ENCODE data around the gene CLDN2. TPM values are rescaled to one million over a fixed set of nuclear protein-coding genes. Genes with fewer than 3 reads are reported as not detected.

CLDN2 gene
- total and polyA plus RNA-seq, 2 of the 13 experiments (the other 11 are each of a cell fraction or from before 2014, with no cell fraction given): 1.3 to 1.5 TPM

- no peak overlapping the region for H3K4me2 ChIP-seq (ENCODE audit: low read depth, low read length)
- H3K27me3 ChIP-seq (ENCODE audit: control insufficient read depth in 1 of 2, insufficient read depth in 2 of 2, low read length in 2 of 2): no peaks in the 10 kb centered on the region
- ChIA-PET POLR2A (interaction anchor here (1.2 kb wide), 2 partner anchors 11 to 20 kb away, joined by 3 to 4 read pairs; no protein-coding TSS in a partner anchor), CTCF (ENCODE audit: low intra/inter-chr PET ratio, low total read pairs) (no interaction called here)
- no peak overlapping the region for H2AFZ ChIP-seq (ENCODE audit: low read length)
- H3K4me1 ChIP-seq (ENCODE audit: insufficient read depth, low read length): peaks cover 15% of the 10 kb centered on the region
- H3K27ac ChIP-seq (ENCODE audit: extremely low read length, insufficient read depth, low read length): no peak overlapping the region
- no peak for FAIRE-seq
- H3K4me3 ChIP-seq (replicated peaks in 1 of 3; ENCODE audit: insufficient read depth in 1 of 3, low read depth in 2 of 3, low read length in 3 of 3): no peak overlapping the region
- 100% methylated on average over 1 of the region's 2 CpGs for WGBS (ENCODE audit: low lambda C conversion rate)
- TF ChIP-seq KAT8 (CRISPR knock-in tag; IDR thresholded peaks at IDR 0.05): no peak
- no peak for TF ChIP-seq LRRFIP1 (CRISPR knock-in tag; conservative IDR thresholded peaks at IDR 0.05)
- TF ChIP-seq SMARCC2 (IDR thresholded peaks at IDR 0.05): no peak
- no peak for TF ChIP-seq ZNF282 (IDR thresholded peaks at IDR 0.05; ENCODE audit: partially characterized antibody)
- TF ChIP-seq ATF7 (IDR thresholded peaks at IDR 0.05): no peak
- no peak for TF ChIP-seq ATF7 (CRISPR knock-in tag; IDR thresholded peaks at IDR 0.05)
- TF ChIP-seq PAF1 (CRISPR knock-in tag; IDR thresholded peaks at IDR 0.05): no peak
- no peak for TF ChIP-seq ZNF431 (CRISPR knock-in tag; IDR thresholded peaks at IDR 0.05; ENCODE audit: borderline replicate concordance, low read depth)
- no peak for TF ChIP-seq PCBP1 (IDR thresholded peaks at IDR 0.05; ENCODE audit: borderline replicate concordance, low read depth, low read length)
- no peak for TF ChIP-seq ZNF207 (IDR thresholded peaks at IDR 0.05; ENCODE audit: borderline replicate concordance)
- TF ChIP-seq LBX2 (CRISPR knock-in tag; IDR thresholded peaks at IDR 0.05; ENCODE audit: borderline replicate concordance): no peak
- TF ChIP-seq HMG20B (CRISPR knock-in tag; conservative IDR thresholded peaks at IDR 0.05): no peak
- no peak for TF ChIP-seq EZH2 (conservative IDR thresholded peaks at IDR 0.05; ENCODE audit: low read depth, low read length)
- no peak for TF ChIP-seq SRSF1 (optimal IDR thresholded peaks at IDR 0.05; ENCODE audit: low read depth, low read length)
- intact Hi-C loops (cut with micrococcal nuclease; ENCODE audit: unreplicated experiment) (no loop called here), in situ Hi-C loops (cut with HindIII; ENCODE audit: extremely low pct_ligation_motif_present, low pct_unique_long_range_greater_than_20kb) (no loop called here)
- no peaks in the 10 kb centered on the region for H4K20me1 ChIP-seq (ENCODE audit: insufficient read depth, low read length)
- H3K9ac ChIP-seq (ENCODE audit: insufficient read depth, low read depth, low read length): no peak overlapping the region
- no peaks in the 10 kb centered on the region for H3K36me3 ChIP-seq (replicated peaks in 1 of 2; ENCODE audit: control insufficient read depth in 1 of 2, insufficient read depth in 2 of 2, low read length in 2 of 2)
- no peak for ATAC-seq
- H3K9me3 ChIP-seq (ENCODE audit: low read length): no peaks in the 10 kb centered on the region
- no peaks in the 10 kb centered on the region for H3K79me2 ChIP-seq (ENCODE audit: insufficient read depth, low read length)
- BruUV-seq (replicated peaks): no TSS peak
- no peak for DNase-seq (ENCODE audit: low spot score)
Measured at GRCh38 chrX:106921637-106922036, 1.4 kb downstream of the CLDN2 start.

Measured in HepG2 (cell line).